GM12873 (cell line): ENCODE data around the gene TMEM178A.

Experiments used
- CTCF ChIP-seq: IDR thresholded peaks from 2 replicates; pipeline ENCODE4 v1.5.1; 2012; ENCODE audit warnings: low read depth, mild to moderate bottlenecking, moderate library complexity, low read length, control low read depth; ENCODE audit not compliant: insufficient read depth; ENCODE audit errors: missing control alignments

TMEM178A gene

DNA sequence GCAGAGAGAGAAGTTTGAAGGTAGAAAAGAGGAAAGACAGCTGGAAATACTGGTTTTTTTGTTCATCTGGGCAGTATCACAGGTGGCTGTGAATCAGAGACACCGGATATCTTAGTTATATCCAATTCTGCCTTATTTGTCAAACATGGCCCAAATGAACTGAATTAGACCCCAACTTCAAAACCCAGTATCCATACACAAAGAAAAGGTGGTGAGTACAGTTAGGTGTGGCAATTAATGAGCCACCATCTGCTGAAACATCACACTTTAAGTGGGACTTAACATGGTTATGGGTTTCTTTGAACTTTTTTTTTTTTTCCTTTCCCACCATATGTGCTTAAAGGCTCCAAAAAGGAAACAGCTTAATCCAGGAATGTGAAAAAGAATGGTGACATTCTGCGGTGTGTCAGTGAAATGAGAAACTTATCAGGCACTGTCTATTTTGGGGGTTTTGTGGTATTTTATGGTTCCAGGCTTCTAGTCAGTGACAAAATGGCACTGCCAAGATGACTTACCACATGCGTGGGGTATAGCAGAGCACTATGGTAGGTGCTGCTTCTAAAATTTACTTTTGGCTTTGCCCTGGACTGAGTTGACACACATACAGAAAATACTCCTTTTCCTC lies 5.0 kb upstream of the TMEM178A start:
- TF ChIP-seq CTCF = no peak

DNA sequence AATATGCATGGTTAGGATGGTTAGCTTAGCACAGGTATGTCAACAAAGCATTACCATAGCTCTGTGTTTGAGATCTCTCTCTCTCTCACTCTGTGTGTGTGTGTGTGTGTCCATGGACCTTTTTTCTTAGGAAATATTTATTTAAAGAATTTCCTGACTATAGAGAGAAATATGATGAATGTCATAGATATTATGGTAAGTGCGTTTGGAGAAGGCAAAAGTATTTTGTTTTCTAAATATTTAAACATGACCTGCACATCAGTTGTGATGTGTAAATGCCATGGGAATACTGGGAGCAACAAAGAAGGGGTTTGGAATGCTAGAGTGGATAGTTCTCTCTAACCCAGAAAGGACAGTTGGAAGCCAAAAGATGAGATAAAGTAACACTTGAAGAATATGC lies 3.9 kb upstream of the TMEM178A start:
- no peak for TF ChIP-seq CTCF

DNA sequence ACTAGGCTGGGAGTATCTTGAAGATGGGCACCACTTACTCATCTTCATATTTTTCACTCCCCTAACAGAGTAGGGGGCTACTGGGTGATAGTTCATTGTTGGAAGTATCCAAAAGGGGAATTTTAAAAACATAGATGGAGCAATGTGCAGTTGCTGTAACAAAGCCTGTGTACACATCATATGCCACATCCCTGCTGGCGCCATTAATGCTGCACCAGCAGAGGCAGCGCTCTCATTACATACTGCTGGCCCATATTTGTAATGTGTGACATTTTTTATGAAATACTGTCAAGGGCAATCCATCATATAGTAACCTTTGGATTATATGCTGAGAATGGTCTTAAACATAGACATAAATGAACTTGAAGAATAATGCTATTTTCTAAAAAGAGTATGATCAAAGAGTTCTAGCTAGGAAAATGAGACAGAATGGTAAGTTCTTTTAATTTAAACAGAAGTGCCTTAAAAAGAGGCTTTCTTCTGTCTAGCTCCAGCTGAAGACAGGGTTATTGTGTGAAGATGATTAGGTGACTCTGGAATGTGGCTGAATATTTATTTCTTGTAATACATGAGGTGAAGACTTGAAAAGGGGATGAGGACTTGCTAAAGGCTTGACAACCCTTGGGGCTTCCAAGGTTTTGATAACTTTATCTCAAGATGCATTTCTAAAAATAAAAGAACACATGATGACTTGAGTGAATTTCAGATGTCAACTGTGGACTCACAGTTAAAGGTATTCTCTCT lies 2.4 kb upstream of the TMEM178A start:
- no peak for TF ChIP-seq CTCF

DNA sequence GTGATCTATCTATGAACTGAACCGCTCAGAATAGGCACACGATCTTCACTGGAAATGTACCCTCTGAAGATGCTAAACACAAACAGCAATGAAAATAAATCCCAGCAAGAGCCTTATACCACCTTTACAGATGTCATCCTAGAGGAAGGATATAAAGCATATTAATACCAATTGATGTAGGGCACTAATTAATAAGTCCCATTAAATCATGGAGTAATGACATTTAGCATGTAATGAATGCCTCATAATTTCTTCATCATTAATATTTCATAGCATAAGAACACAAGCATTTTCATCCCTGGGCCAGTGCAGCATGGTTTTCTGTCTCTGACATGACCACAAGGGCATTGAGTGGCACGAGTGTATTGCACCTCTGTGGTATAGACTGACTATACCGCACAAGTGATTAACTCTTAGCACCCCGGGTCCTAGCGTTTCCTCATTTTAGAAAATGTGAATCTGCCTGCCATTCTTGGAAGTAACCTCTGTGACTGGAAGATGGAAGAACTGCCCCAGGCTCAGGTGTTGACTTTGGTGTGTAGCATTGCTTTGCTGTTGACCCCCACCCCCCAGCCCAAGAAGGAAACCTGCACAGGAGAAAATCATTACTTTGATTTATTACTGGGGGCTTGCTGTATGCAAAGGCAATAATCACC lies 1.4 kb upstream of the TMEM178A start:
- no peak for TF ChIP-seq CTCF

DNA sequence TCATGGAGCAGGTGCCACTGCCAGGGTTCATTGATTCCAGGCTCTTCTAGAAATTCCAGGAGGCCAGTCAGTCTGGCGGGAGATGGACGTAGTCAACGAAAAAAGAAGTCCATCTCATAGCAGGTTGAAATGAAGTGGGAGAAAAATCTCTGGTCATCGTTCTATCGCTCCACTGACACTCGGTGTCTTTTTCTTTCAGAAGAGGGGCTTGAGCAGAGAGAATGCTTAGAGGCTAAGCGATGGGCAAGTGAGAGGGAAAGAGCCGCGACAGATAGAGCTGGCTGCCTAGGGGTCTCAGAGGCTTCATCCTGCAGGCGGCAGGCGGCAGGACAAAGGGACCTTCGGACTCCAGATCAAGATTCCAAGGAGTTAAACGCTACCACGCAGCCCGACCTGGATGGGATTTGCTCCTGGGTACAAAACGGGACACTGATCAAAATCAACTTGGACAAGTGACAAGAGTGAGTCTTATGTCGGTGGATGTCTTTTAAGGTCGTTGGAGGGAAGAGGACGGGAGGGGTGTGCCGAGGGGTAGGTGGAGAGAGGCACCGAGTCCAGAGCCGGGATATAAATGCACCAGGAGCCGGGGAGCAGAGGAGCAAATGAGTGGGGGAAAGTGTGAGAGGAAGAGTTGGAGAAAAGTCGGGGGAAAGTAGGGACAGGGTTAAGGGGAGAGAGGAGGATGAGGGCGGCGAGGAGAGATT lies 677 bp upstream of the TMEM178A start:
- no peak for TF ChIP-seq CTCF

GRCh38 chr2:39666491-39667101 lies 879 bp downstream of the TMEM178A start:
- no peak for TF ChIP-seq CTCF
